WTC11 (cell line): ENCODE data around the gene GGA1. TPM values are rescaled to one million over a fixed set of nuclear protein-coding genes. Genes with fewer than 3 reads are reported as not detected.

Experiments used
- ATAC-seq: fragments of 200-7000 bp; cut with Tn5 transposase; 2 replicates; pipeline ENCODE4 v1.10.0; 2021; ENCODE audit warnings: mild to moderate bottlenecking, moderate library complexity
- CTCF ChIA-PET: fragments of 300-600 bp; sonication (Branson Sonifier 250); formaldehyde crosslinking; loops from one replicate; lab custom pipeline; 2021; ENCODE audit warnings: antibody characterized with exemption; lab: Charles Lee
- POLR2A ChIA-PET: fragments of 350-600 bp; sonication (Branson Sonifier 250); formaldehyde crosslinking; loops from one replicate; lab custom pipeline; 2021; ENCODE audit warnings: antibody characterized with exemption; lab: Charles Lee
- DNase-seq: peaks from one replicate; pipeline ENCODE4 v3.0.0; 2021; ENCODE audit warnings: low spot score
- H3K27ac Mint-ChIP-seq: 2 replicates; pipeline ENCODE4 v1.8.0; 2021; ENCODE audit warnings: mixed read lengths
- H3K27me3 Mint-ChIP-seq: 2 replicates; pipeline ENCODE4 v1.8.0; 2021; ENCODE audit warnings: low read depth, mild to moderate bottlenecking, moderate library complexity, mixed read lengths
- H3K36me3 Mint-ChIP-seq: 2 replicates; pipeline ENCODE4 v1.8.0; 2021; ENCODE audit warnings: mixed read lengths
- H3K4me1 Mint-ChIP-seq: 2 replicates; pipeline ENCODE4 v1.8.0; 2022; ENCODE audit warnings: mixed read lengths
- H3K4me3 Mint-ChIP-seq: 2 replicates; pipeline ENCODE4 v1.8.0; 2021; ENCODE audit warnings: mild to moderate bottlenecking, moderate library complexity, mixed read lengths
- H3K9me3 Mint-ChIP-seq: 2 replicates; pipeline ENCODE4 v1.8.0; 2021; ENCODE audit warnings: mixed read lengths
- CBFB ChIP-seq: sonication (generic); formaldehyde crosslinking; IDR thresholded peaks from 2 replicates; pipeline ENCODE4 v1.8.1; 2022; ENCODE audit warnings: mild to moderate bottlenecking, low read depth, missing genetic modification reagents
- FOXK1 ChIP-seq: sonication (generic); formaldehyde crosslinking; IDR thresholded peaks from 2 replicates; pipeline ENCODE4 v1.8.0; 2022; ENCODE audit warnings: mild to moderate bottlenecking, moderate library complexity, missing genetic modification reagents
- GRHL2 ChIP-seq: fragments of 250-450 bp; sonication (Bioruptor Pico); IDR thresholded peaks from 2 replicates; pipeline ENCODE4 v1.8.0; 2022; ENCODE audit warnings: mild to moderate bottlenecking, moderate library complexity; ENCODE audit not compliant: insufficient replicate concordance, severe bottlenecking
- GTF2I ChIP-seq: fragments of 250-450 bp; sonication (Bioruptor Pico); conservative IDR thresholded peaks from 2 replicates; pipeline ENCODE4 v1.4.0; 2021; ENCODE audit warnings: mild to moderate bottlenecking
- IRF2 ChIP-seq: sonication (generic); formaldehyde crosslinking; IDR thresholded peaks from 2 replicates; pipeline ENCODE4 v1.8.0; 2022; ENCODE audit warnings: low read depth, missing genetic modification reagents, borderline replicate concordance
- MYBL2 ChIP-seq: sonication (generic); formaldehyde crosslinking; IDR thresholded peaks from 2 replicates; pipeline ENCODE4 v1.8.1; 2023; ENCODE audit warnings: mild to moderate bottlenecking, moderate library complexity, missing genetic modification reagents
- PRRX2 ChIP-seq: fragments of 250-450 bp; sonication (Bioruptor Pico); IDR thresholded peaks from 2 replicates; pipeline ENCODE4 v1.8.0; 2021; ENCODE audit warnings: mild to moderate bottlenecking
- SMAD4 ChIP-seq: sonication (generic); formaldehyde crosslinking; IDR thresholded peaks from 2 replicates; pipeline ENCODE4 v1.8.0; 2022; ENCODE audit warnings: mild to moderate bottlenecking, missing genetic modification reagents
- TEAD4 ChIP-seq: sonication (generic); formaldehyde crosslinking; IDR thresholded peaks from 2 replicates; pipeline ENCODE4 v1.8.0; 2022; ENCODE audit warnings: mild to moderate bottlenecking, missing genetic modification reagents
- ZNF263 ChIP-seq: sonication (generic); formaldehyde crosslinking; IDR thresholded peaks from 2 replicates; pipeline ENCODE4 v1.8.1; 2022; ENCODE audit warnings: low read depth, mild to moderate bottlenecking, moderate library complexity, missing genetic modification reagents
- ZNF396 ChIP-seq: fragments of 250-450 bp; sonication (Bioruptor Pico); IDR thresholded peaks from 2 replicates; pipeline ENCODE4 v1.8.0; 2021; ENCODE audit warnings: mild to moderate bottlenecking, moderate library complexity, borderline replicate concordance
- total RNA-seq: library from RNA; stranded (reverse); gene quantifications from 3 replicates; pipeline ENCODE4 v1.2.3, GENCODE V29; 2021
- TF ChIP-seq, protein P1 (sequence below): sonication (generic); formaldehyde crosslinking; IDR thresholded peaks from 2 replicates; pipeline ENCODE4 v1.8.1; 2022; ENCODE audit warnings: mild to moderate bottlenecking, moderate library complexity, missing genetic modification reagents
- TF ChIP-seq, protein P2 (sequence below): sonication (generic); formaldehyde crosslinking; IDR thresholded peaks from 2 replicates; pipeline ENCODE4 v1.8.1; 2023; ENCODE audit warnings: mild to moderate bottlenecking, moderate library complexity, missing genetic modification reagents
- TF ChIP-seq, protein P3 (sequence below): sonication (generic); formaldehyde crosslinking; IDR thresholded peaks from 2 replicates; pipeline ENCODE4 v1.8.1; 2022; ENCODE audit warnings: mild to moderate bottlenecking, missing genetic modification reagents, moderate library complexity, borderline replicate concordance
- TF ChIP-seq, protein P4 (sequence below): sonication (generic); formaldehyde crosslinking; IDR thresholded peaks from 2 replicates; pipeline ENCODE4 v1.8.0; 2023; ENCODE audit warnings: mild to moderate bottlenecking, missing genetic modification reagents
- TF ChIP-seq, protein P5 (sequence below): sonication (generic); formaldehyde crosslinking; IDR thresholded peaks from 2 replicates; pipeline ENCODE4 v1.8.0; 2022; ENCODE audit warnings: mild to moderate bottlenecking, missing genetic modification reagents
- TF ChIP-seq, protein P6 (sequence below): fragments of 250-450 bp; sonication (Bioruptor Pico); IDR thresholded peaks from 2 replicates; pipeline ENCODE4 v1.8.0; 2021; ENCODE audit warnings: mild to moderate bottlenecking
- TF ChIP-seq, protein P7 (sequence below): sonication (generic); formaldehyde crosslinking; IDR thresholded peaks from 2 replicates; pipeline ENCODE4 v1.8.1; 2023; ENCODE audit warnings: mild to moderate bottlenecking, missing genetic modification reagents
- TF ChIP-seq, protein P8 (sequence below): sonication (generic); formaldehyde crosslinking; IDR thresholded peaks from 2 replicates; pipeline ENCODE4 v1.8.1; 2022; ENCODE audit warnings: low read depth, missing genetic modification reagents, borderline replicate concordance

GGA1 gene
- total RNA-seq, 1 experiment from 2014 or later, result 66.3 TPM

DNA sequence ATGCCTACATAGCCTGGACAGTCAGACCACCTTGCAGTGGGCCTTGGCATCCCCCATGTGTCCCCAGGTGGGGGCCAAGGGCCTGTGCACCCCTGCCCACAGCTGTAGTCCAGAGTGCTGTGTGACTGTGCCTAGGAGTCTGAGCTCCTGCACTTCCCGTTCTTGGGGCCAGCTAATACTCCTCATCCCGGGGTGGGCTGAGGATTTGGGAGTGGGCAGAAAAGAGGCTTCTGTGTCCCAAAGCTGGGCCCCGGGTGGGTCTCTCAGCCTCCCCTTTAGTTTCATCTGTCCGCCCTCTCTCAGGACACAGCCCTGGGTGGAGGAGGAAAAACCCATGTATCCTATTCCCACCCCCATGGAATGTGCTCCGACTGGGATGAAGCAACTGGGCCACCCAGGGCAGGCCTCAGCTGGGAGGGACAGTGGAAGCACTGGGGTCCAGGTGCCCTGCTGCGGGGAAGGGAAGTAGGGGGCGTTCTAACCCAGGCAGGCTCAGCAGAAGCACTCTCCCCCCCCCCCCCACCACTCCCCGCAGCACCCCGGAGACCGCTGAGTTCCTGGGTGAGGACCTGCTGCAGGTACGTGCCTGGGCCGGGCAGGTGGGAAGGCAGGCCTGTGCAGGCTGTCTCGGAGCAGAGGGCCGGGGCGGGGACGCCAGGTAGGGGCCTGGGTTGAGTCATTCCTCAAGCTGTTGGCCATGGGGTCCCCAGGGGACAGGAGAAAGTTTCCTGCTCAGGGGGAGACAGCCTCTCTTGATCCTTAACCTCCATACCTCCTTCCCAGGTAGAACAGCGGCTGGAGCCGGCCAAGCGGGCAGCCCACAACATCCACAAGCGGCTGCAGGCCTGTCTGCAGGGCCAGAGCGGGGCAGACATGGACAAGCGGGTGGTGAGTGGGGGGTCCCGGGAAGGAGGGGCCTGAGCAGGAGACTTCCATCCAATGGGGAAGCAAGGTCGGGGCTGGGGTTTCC lies 32.2 kb downstream of the GGA1 start:
- CTCF ChIA-PET, result interaction anchor here (0.9 to 5.4 kb wide), 7 partner anchors 11 to 46 kb away, joined by 3 to 161 read pairs (median 18); partner anchors contain the start of genes GGA1, NOL12 and PDXP
- no peak for DNase-seq
- H3K9me3 Mint-ChIP-seq, result no peaks in the 10 kb centered on the region
- H3K4me3 Mint-ChIP-seq, result peak overlapping the region; percentile 82
- POLR2A ChIA-PET, result interaction anchor here (0.5 kb wide), 1 partner anchor 16 kb away, joined by 3 read pairs; no protein-coding TSS in a partner anchor
- TF ChIP-seq, protein P1, sequence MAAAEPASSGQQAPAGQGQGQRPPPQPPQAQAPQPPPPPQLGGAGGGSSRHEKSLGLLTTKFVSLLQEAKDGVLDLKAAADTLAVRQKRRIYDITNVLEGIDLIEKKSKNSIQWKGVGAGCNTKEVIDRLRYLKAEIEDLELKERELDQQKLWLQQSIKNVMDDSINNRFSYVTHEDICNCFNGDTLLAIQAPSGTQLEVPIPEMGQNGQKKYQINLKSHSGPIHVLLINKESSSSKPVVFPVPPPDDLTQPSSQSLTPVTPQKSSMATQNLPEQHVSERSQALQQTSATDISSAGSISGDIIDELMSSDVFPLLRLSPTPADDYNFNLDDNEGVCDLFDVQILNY, result no peak
- TF ChIP-seq FOXK1 (CRISPR knock-in tag) (no peak), MYBL2 (CRISPR knock-in tag) (no peak), PRRX2 (CRISPR knock-in tag) (no peak), CBFB (no peak), GRHL2 (no peak), SMAD4 (CRISPR knock-in tag) (no peak), GTF2I (CRISPR knock-in tag) (no peak), ZNF263 (CRISPR knock-in tag) (no peak), ZNF396 (CRISPR knock-in tag) (no peak), IRF2 (CRISPR knock-in tag) (no peak), TEAD4 (no peak)
- TF ChIP-seq, protein P2, sequence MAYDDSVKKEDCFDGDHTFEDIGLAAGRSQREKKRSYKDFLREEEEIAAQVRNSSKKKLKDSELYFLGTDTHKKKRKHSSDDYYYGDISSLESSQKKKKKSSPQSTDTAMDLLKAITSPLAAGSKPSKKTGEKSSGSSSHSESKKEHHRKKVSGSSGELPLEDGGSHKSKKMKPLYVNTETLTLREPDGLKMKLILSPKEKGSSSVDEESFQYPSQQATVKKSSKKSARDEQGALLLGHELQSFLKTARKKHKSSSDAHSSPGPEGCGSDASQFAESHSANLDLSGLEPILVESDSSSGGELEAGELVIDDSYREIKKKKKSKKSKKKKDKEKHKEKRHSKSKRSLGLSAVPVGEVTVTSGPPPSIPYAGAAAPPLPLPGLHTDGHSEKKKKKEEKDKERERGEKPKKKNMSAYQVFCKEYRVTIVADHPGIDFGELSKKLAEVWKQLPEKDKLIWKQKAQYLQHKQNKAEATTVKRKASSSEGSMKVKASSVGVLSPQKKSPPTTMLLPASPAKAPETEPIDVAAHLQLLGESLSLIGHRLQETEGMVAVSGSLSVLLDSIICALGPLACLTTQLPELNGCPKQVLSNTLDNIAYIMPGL (CRISPR knock-in tag), result no peak
- TF ChIP-seq, protein P3, sequence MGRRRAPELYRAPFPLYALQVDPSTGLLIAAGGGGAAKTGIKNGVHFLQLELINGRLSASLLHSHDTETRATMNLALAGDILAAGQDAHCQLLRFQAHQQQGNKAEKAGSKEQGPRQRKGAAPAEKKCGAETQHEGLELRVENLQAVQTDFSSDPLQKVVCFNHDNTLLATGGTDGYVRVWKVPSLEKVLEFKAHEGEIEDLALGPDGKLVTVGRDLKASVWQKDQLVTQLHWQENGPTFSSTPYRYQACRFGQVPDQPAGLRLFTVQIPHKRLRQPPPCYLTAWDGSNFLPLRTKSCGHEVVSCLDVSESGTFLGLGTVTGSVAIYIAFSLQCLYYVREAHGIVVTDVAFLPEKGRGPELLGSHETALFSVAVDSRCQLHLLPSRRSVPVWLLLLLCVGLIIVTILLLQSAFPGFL (CRISPR knock-in tag), result no peak
- TF ChIP-seq, protein P4, sequence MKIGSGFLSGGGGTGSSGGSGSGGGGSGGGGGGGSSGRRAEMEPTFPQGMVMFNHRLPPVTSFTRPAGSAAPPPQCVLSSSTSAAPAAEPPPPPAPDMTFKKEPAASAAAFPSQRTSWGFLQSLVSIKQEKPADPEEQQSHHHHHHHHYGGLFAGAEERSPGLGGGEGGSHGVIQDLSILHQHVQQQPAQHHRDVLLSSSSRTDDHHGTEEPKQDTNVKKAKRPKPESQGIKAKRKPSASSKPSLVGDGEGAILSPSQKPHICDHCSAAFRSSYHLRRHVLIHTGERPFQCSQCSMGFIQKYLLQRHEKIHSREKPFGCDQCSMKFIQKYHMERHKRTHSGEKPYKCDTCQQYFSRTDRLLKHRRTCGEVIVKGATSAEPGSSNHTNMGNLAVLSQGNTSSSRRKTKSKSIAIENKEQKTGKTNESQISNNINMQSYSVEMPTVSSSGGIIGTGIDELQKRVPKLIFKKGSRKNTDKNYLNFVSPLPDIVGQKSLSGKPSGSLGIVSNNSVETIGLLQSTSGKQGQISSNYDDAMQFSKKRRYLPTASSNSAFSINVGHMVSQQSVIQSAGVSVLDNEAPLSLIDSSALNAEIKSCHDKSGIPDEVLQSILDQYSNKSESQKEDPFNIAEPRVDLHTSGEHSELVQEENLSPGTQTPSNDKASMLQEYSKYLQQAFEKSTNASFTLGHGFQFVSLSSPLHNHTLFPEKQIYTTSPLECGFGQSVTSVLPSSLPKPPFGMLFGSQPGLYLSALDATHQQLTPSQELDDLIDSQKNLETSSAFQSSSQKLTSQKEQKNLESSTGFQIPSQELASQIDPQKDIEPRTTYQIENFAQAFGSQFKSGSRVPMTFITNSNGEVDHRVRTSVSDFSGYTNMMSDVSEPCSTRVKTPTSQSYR (CRISPR knock-in tag), result no peak
- TF ChIP-seq, protein P5, sequence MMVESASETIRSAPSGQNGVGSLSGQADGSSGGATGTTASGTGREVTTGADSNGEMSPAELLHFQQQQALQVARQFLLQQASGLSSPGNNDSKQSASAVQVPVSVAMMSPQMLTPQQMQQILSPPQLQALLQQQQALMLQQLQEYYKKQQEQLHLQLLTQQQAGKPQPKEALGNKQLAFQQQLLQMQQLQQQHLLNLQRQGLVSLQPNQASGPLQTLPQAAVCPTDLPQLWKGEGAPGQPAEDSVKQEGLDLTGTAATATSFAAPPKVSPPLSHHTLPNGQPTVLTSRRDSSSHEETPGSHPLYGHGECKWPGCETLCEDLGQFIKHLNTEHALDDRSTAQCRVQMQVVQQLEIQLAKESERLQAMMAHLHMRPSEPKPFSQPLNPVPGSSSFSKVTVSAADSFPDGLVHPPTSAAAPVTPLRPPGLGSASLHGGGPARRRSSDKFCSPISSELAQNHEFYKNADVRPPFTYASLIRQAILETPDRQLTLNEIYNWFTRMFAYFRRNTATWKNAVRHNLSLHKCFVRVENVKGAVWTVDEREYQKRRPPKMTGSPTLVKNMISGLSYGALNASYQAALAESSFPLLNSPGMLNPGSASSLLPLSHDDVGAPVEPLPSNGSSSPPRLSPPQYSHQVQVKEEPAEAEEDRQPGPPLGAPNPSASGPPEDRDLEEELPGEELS, result no peak
- TF ChIP-seq, protein P6, sequence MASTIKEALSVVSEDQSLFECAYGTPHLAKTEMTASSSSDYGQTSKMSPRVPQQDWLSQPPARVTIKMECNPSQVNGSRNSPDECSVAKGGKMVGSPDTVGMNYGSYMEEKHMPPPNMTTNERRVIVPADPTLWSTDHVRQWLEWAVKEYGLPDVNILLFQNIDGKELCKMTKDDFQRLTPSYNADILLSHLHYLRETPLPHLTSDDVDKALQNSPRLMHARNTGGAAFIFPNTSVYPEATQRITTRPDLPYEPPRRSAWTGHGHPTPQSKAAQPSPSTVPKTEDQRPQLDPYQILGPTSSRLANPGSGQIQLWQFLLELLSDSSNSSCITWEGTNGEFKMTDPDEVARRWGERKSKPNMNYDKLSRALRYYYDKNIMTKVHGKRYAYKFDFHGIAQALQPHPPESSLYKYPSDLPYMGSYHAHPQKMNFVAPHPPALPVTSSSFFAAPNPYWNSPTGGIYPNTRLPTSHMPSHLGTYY (CRISPR knock-in tag), result no peak
- TF ChIP-seq, protein P7, sequence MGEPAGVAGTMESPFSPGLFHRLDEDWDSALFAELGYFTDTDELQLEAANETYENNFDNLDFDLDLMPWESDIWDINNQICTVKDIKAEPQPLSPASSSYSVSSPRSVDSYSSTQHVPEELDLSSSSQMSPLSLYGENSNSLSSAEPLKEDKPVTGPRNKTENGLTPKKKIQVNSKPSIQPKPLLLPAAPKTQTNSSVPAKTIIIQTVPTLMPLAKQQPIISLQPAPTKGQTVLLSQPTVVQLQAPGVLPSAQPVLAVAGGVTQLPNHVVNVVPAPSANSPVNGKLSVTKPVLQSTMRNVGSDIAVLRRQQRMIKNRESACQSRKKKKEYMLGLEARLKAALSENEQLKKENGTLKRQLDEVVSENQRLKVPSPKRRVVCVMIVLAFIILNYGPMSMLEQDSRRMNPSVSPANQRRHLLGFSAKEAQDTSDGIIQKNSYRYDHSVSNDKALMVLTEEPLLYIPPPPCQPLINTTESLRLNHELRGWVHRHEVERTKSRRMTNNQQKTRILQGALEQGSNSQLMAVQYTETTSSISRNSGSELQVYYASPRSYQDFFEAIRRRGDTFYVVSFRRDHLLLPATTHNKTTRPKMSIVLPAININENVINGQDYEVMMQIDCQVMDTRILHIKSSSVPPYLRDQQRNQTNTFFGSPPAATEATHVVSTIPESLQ, result no peak
- TF ChIP-seq, protein P8, sequence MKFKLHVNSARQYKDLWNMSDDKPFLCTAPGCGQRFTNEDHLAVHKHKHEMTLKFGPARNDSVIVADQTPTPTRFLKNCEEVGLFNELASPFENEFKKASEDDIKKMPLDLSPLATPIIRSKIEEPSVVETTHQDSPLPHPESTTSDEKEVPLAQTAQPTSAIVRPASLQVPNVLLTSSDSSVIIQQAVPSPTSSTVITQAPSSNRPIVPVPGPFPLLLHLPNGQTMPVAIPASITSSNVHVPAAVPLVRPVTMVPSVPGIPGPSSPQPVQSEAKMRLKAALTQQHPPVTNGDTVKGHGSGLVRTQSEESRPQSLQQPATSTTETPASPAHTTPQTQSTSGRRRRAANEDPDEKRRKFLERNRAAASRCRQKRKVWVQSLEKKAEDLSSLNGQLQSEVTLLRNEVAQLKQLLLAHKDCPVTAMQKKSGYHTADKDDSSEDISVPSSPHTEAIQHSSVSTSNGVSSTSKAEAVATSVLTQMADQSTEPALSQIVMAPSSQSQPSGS (CRISPR knock-in tag), result no peak
- TF ChIP-seq, all 79 proteins: peak for 0
- H3K4me1 Mint-ChIP-seq, result peaks cover 14% of the 10 kb centered on the region
- no peak for ATAC-seq
- H3K27me3 Mint-ChIP-seq, result no peaks in the 10 kb centered on the region
- H3K27ac Mint-ChIP-seq, result no peak overlapping the region
- H3K36me3 Mint-ChIP-seq, result peaks cover 9% of the 10 kb centered on the region
